ENCODE measurements around the gene ATF6. TPM values are rescaled to one million over a fixed set of nuclear protein-coding genes. Genes with fewer than 3 reads are reported as not detected.

The ATF6 gene
- total RNA-seq, 2 experiments from 2014 or later = 10.2 to 13.9 TPM

- no TSS peak for BruUV-seq (replicated peaks)
- Histone ChIP-seq H3K4me1 (ENCODE audit: insufficient read depth, low read length, poor library complexity, severe bottlenecking) (no peaks in the 10 kb centered on the region), H4K20me1 (ENCODE audit: insufficient read depth, low read length) (no peaks in the 10 kb centered on the region), H3K9me3 (ENCODE audit: low read length) (no peaks in the 10 kb centered on the region), H3K79me2 (ENCODE audit: insufficient read depth, low read depth, low read length) (no peaks in the 10 kb centered on the region), H2AFZ (ENCODE audit: low read length) (no peak overlapping the region), H3K27ac (ENCODE audit: low read depth, low read length, poor library complexity, severe bottlenecking) (no peak overlapping the region), H3K4me2 (ENCODE audit: low read length) (no peak overlapping the region), H3K9me2 (ENCODE audit: insufficient read depth, low read length) (no peaks in the 10 kb centered on the region), H3K4me3 (ENCODE audit: low read depth, low read length, poor library complexity, severe bottlenecking) (no peak overlapping the region), H3K36me3 (ENCODE audit: insufficient read depth, low read length) (peaks cover 26% of the 10 kb centered on the region; the same call in 1 of the 2 replicates)
- no peak for TF ChIP-seq EZH2phosphoT487 (IDR thresholded peaks at IDR 0.05; ENCODE audit: borderline replicate concordance, low read depth, low read length)
- no peak for TF ChIP-seq CTCF (conservative IDR thresholded peaks at IDR 0.05; ENCODE audit: low read length)
- no peak for DNase-seq (ENCODE audit: low spot score)
- ChIA-PET CTCF (ENCODE audit: unreplicated experiment) (no interaction called here), POLR2A (interaction anchor here (0.6 kb wide), 1 partner anchor 174 kb away, joined by 3 read pairs; no protein-coding TSS in a partner anchor)
- intact Hi-C loops (cut with micrococcal nuclease; ENCODE audit: unreplicated experiment) = no loop called here
These were observed 51.1 kb downstream of the ATF6 start for GRCh38 chr1:161817176-161817730.

- Histone ChIP-seq H3K79me2 (ENCODE audit: insufficient read depth, low read depth, low read length) (no peaks in the 10 kb centered on the region), H3K4me2 (ENCODE audit: low read length) (no peak overlapping the region), H3K9me3 (ENCODE audit: low read length) (no peaks in the 10 kb centered on the region), H3K27ac (ENCODE audit: low read depth, low read length, poor library complexity, severe bottlenecking) (no peak overlapping the region), H4K20me1 (ENCODE audit: insufficient read depth, low read length) (no peaks in the 10 kb centered on the region), H2AFZ (ENCODE audit: low read length) (no peak overlapping the region), H3K4me3 (ENCODE audit: low read depth, low read length, poor library complexity, severe bottlenecking) (no peak overlapping the region), H3K36me3 (ENCODE audit: insufficient read depth, low read length) (peaks cover 21% of the 10 kb centered on the region; the same call in 1 of the 2 replicates), H3K4me1 (ENCODE audit: insufficient read depth, low read length, poor library complexity, severe bottlenecking) (no peaks in the 10 kb centered on the region), H3K9me2 (ENCODE audit: insufficient read depth, low read length) (no peaks in the 10 kb centered on the region)
- ChIA-PET POLR2A (interaction anchor here (1.6 kb wide), 1 partner anchor 20 kb away, joined by 4 read pairs; no protein-coding TSS in a partner anchor), CTCF (ENCODE audit: unreplicated experiment) (no interaction called here)
- no peak for DNase-seq (ENCODE audit: low spot score)
- BruUV-seq (replicated peaks) = no TSS peak
- intact Hi-C loops (cut with micrococcal nuclease; ENCODE audit: unreplicated experiment) = no loop called here
- TF ChIP-seq CTCF (conservative IDR thresholded peaks at IDR 0.05; ENCODE audit: low read length) (no peak), EZH2phosphoT487 (IDR thresholded peaks at IDR 0.05; ENCODE audit: borderline replicate concordance, low read depth, low read length) (no peak)
These were observed 54.8 kb downstream of the ATF6 start for GRCh38 chr1:161820914-161821313.

GRCh38 chr1:161824618-161825017, 58.5 kb downstream of the ATF6 start:
- CTCF ChIA-PET (ENCODE audit: unreplicated experiment) = no interaction called here
- Histone ChIP-seq H3K79me2 (ENCODE audit: insufficient read depth, low read depth, low read length) (no peaks in the 10 kb centered on the region), H3K36me3 (ENCODE audit: insufficient read depth, low read length) (peaks cover 27% of the 10 kb centered on the region; the same call in 1 of the 2 replicates), H3K9me3 (ENCODE audit: low read length) (no peaks in the 10 kb centered on the region), H3K4me2 (ENCODE audit: low read length) (no peak overlapping the region), H3K9me2 (ENCODE audit: insufficient read depth, low read length) (no peaks in the 10 kb centered on the region), H3K4me1 (ENCODE audit: insufficient read depth, low read length, poor library complexity, severe bottlenecking) (no peaks in the 10 kb centered on the region), H2AFZ (ENCODE audit: low read length) (no peak overlapping the region), H3K4me3 (ENCODE audit: low read depth, low read length, poor library complexity, severe bottlenecking) (no peak overlapping the region), H4K20me1 (ENCODE audit: insufficient read depth, low read length) (no peaks in the 10 kb centered on the region), H3K27ac (ENCODE audit: low read depth, low read length, poor library complexity, severe bottlenecking) (no peak overlapping the region)
- BruUV-seq (replicated peaks) = no TSS peak
- intact Hi-C loops (cut with micrococcal nuclease; ENCODE audit: unreplicated experiment) = no loop called here
- POLR2A ChIA-PET = interaction anchor here (0.6 to 1.2 kb wide), 2 partner anchors 9 to 438 kb away, joined by 3 to 4 read pairs; no protein-coding TSS in a partner anchor
- no peak for DNase-seq (ENCODE audit: low spot score)
- TF ChIP-seq CTCF (conservative IDR thresholded peaks at IDR 0.05; ENCODE audit: low read length) = no peak
- no peak for TF ChIP-seq EZH2phosphoT487 (IDR thresholded peaks at IDR 0.05; ENCODE audit: borderline replicate concordance, low read depth, low read length)
